ENCODE results near the gene RGS7.
"Not testable (repeated sequence)": the region's sequence is repeated elsewhere in the genome, so short reads cannot be mapped to it uniquely, and the experiment has no call there.

The RGS7 gene

DNA sequence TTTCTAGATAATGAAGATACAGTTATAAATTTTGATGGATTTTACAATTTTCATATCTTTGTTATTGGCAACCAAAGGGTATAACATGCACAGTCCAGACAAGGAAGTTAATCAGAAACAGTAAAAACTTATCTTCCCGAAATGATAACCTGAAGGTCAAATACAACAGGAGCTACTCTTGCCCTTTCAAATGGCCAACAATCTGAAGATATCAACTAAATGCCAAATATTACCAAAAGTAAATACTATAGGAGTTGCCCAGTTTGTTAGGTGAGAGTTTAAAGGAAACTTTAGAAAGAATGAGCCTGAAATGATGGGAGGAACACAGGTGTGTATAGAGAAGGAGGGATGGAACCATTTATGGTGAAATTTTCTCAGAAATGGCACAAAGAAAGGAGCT, 153.2 kb downstream of the RGS7 start:
- FAIRE-seq: no peak

DNA sequence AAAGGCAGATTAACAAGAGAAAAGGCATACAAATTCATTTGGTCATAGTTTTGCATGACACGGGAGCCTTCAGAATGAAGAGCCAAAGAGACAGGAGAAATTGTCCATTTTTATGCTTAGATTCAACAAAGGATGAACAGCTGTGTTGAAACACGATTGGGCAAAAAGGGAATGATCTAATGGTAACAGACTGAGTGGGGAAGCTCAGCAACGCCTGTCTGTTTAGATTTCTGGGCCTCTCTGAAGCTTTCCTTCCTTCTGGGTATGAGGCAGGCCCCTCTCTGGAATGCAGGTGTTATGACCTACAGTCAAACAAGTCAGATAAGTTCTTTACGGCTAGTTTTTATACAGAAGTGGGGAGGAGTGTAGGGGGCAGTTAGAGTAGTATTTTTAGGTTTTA, 154.6 kb downstream of the RGS7 start:
- no peak for FAIRE-seq

DNA sequence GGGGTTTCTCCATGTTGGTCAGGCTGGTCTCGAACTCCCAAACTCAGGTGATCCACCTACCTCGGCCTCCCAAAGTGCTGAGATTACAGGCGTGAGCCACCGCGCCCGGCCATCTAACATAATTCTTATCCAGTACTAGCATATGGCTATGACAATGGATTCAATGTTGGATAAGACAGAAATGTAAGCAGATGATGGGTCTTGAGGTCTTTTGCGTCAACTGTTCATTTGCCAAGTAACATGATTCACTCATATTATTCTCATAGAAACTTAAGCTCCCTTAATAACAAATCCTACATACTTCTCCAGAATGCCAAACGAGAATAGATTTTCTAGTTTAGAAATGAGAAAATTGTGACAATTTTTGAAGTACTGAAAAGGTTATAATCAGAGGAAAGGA, 170.3 kb downstream of the RGS7 start:
- no peak for FAIRE-seq

DNA sequence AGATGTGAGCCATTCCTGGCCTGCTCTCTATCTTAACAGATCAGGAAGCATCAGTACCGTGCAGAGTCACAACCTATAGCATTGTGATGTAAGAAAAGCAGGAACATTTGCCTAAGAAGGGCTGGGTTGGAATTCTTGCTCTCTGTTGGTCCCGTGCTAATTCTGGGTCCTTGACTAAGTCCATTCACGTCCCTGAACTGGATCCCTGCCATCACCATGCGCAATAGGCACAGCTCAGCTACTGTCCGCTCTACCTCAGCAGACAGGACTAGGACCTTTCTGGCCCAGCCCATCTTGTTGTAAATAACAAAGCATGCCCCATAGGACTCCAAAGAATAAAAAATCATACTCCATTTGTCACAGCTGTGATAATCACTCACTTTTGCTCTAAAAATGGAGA, 175.0 kb downstream of the RGS7 start:
- FAIRE-seq: no peak

DNA sequence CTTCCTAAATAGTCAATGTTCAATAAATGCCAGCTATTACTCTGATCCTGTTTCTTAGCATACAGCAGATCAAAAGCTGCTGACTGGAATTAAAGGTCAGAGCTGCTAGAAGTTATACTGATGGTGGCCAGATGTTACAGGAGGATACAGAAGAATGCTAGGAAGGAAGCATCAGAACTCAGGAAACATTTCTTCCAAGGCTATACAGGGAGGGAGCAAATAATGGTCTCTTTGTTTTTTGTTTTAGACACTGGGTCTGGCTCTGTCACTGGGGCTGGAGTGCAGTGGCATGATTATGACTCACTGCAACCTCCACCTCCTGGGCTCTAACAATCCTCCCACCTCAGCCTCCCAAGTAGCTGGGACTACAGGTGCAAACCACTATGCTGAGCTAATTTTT, 175.5 kb downstream of the RGS7 start:
- no peak for FAIRE-seq

DNA sequence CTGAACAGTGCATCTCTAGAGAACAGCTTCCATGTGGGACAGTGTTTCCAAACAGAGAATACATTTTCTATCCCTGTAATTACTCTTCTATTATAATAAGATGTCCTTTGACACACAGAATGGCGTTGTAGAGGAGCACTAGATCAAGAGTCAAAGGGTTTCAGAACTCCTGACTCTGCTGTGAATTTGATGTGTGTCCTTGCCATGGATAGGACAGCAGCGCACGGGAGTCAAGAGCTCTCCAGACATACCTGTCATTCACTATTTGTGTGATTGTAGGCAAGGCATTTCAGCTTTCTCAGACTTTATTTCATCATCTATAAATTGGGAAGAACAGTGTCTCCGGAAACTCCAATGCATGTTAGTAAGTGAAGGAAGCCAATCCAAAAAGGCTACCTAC, 176.4 kb downstream of the RGS7 start:
- no peak for FAIRE-seq

DNA sequence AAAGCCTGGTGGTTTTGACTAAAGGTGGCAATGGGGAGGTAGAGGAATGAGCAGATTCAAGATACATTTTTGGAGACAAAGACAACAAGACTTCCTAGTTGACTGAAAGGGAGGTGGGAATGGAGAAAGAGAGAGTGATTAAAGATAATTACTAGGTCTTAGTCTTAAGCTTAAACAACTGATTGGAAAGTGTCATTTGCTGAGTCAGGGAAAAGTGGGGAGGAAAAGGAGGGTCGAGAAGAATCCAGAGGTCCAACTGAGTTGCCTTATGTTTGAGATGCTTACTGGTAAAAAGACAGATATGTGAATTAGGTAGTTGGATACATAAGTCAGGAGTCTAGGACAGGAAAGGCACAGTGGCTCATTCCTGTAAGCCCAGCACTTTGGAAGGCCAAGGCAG, 179.3 kb downstream of the RGS7 start:
- FAIRE-seq: no peak

DNA sequence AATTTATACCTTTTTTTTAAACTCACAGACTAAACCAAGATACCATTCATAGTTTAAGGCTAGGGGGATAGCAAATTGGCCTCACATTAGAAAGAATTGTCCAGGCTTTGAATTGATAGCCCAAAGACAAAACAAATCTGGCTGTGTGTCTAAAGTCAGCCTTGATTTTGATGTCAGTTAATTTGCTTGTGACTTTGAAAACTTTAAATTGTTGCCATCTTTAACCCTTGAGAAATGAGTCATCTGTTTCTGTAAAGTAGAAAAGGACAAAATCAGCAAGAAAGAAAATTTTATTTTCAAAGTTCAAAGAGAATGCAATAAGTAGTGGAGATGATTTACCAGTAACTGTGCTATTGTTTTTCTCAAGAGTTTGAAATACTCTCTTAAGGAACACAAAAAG, 184.5 kb downstream of the RGS7 start:
- FAIRE-seq: no peak

DNA sequence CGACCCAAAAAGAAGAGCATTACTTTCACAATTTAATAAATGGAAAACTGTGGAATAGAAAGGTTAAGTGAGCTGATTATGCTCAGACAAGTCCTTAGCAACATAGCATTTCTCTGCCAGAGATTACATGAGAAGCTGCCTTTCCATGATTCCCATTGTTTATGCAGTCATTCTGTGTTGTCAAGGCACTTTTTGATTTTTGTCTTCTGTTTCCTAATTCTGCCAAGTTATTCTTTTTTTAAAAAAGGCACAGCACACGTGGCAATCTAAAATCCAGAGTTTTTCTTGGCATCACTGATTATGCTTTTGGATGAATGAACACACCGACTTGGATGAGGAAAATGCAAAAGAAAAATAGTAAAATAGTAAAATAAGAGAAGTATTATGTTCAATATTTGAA, 185.0 kb downstream of the RGS7 start:
- no peak for FAIRE-seq

DNA sequence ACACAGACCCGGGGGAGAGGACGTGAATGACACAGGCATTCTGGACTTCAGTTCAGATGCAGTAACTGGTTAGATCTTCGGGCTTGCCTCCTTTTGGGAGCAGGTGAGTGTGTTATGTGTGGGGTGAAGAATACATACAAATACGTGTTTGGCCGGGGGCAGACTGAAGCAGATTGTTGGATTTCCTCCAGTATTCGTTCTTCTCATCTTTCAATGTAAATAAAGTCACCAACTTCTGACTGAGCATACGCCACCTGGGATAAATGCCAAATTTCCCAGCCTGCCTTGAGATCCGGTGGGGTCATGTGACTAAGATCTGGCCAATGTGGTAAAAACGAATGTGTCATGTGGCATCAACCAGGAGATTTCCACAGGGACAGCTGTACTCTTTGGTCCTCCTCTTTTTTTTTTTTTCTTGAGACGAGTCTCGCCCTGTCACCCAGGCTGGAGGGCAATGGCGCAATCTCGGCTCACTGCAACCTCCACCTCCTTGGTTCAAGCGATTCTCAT, 189.8 kb downstream of the RGS7 start:
- FAIRE-seq: no peak

DNA sequence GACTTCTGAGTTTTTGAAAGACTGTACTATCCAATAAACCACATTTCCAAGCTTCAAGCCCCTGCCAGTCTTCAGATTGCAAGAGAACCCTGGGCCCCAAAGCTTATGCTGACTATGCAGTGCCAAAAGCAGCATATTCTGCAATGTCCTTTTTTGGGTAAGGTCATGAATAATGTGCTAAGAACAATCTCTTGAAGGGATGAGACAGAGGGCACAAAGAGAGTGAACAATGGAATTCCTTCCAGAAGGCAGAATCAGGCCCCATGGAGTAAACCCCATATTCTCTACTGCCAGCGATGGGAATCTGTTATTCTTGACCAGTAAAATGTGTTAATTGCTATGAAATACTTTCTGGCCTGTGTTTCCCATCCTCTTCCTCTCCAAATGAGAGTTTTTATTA, 190.4 kb downstream of the RGS7 start:
- no peak for FAIRE-seq

DNA sequence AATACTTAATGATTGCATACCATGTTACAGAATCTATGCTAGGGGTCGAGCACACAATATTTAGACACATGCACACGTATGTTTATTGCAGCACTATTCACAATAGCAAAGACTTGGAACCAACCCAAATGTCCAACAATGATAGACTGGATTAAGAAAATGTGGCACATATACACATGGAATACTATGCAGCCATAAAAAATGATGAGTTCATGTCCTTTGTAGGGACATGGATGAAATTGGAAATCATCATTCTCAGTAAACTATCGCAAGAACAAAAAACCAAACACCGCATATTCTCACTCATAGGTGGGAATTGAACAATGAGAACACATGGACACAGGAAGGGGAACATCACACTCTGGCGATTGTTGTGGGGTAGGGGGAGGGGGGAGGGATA, 191.7 kb downstream of the RGS7 start:
- FAIRE-seq: not testable (repeated sequence)

DNA sequence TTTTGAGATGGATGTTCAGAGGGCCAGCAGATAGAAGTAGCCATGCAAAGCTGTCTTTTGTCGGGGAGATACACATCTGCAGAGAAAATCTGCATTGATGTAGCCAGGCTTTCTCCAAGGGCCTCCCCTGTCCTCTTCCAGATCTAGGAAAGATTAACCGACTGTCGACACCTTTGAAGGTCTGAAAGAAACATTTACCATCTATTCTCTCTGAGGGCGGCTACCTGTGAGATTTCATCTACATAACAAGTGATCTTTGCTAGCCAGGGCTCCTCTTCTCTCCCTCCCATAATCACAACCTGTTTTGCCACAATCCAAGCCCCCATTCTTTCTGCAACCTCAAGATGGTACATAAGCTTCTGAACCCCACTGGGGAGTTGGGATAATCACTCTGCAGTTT, 193.6 kb downstream of the RGS7 start:
- FAIRE-seq: no peak

DNA sequence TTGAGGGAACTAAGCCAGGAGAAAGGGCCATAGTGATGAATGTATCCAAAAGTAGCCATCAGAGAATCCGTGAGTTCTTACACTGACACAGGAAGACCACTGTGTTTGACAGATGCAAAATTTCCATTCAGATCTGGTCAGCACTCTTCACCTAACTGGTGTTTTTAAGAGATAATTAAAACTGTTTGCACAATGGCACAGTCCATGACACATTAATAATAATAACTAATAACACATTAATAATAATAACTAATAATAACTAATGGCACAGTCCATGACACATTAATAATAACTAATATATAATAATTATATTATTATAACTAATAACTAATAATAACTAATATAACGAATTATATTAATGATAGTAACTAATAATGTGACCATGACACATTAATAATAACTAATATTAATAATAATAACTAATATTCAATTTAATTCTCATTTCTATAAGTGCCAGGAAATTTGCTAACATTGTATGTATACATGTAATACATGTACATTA, 195.8 kb downstream of the RGS7 start:
- FAIRE-seq: peak; percentile 93

DNA sequence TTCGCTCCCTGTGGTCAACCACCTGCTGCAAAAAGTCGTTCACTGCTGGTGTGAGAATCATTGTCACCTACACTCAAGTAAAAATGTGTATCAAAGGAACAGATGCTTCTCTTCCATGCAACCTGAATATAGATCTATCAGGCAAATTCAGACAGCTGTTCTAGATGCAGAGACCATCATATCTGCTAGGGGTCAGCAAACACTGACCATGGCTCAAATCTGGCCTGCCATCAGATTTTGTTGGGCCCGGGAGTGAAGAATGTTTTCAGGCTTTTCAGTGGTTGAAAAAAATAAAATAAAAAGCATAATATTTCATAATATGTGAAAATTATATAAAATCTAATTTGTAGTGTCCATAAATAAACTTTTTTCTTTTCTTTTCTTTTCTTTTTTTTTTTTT, 199.6 kb downstream of the RGS7 start:
- FAIRE-seq: no peak

DNA sequence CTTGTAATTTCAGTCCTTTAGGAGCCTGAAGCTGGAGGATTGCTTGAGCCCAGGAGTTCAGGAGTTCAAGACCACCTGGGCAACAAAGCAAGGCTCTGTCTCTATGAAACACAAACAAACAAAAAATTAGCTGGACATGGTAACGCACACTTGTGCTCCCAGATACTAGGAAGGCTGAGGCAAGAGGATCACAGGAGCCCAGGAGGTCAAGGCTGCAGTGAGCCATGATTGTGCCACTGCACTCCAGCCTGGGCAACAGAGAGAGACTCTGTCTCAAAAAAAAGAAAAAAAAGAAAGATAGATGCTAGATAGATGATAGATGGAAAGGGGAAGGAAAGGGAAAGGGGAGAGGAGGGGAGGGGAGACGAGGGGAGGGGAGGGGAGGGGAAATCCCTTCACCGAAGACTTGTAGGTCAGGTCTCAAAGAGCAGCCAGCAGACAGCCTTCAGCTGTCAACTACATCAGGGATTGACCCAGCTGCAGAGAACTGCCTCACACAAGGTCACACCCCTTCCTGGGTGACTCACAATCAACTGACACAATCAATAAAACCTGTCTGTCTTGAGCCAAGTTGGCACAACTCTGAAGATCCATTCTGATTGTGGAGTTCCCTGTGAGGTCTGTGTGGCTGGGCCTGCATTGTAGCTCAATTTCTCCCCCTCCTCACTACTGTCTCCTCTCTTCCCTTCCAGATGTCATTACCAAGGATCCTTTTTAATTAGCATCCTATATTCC, 200.6 kb downstream of the RGS7 start:
- no peak for FAIRE-seq

DNA sequence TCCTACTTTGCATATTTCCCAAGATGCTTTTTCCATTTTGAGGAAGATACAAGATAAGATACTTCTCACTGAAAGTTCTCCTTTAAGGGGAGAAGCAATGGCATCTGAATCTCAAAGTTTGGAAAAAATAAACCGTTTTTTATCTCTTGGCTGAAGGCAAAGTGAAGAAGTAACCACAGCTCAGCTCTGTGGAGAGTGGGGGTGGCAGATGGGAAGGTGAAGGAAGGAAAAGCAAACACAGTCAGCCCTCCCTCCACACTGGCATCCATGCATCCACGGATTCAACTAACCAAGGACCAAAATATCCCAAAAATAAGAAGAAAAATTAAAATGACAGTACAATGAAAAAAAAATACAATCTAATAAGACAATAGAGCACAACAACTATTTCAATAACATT, 211.1 kb downstream of the RGS7 start:
- no peak for FAIRE-seq

DNA sequence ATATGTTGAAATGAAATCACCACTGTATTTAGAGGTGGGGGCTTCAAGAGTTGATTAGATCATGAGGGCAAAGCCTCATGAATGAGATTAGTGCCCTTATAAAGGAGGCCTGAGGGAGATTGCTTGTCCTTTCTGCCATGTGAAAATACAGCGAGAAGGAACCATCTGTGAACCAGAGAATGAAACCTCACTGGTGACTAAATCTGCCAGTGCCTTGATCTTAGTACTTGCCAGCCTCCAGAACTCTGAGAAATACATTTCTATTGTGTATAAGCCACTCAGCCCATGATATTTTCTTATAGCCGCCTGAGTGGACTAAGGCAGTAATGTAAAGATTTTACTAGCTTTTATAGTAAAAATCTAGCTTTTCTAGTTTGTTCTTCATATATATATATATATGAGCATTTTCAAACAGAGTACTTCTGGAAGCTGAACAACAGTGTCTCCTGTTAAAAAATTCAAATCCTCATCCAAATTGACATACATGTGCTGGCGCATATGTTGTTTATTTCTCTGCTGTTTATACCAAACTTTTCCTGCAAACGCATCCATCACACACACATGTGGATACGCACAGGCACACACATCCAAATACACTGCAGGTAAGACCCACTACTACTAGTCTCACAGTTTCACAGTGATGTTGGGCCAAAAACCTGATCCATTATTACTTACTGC, 213.1 kb downstream of the RGS7 start:
- FAIRE-seq: no peak

DNA sequence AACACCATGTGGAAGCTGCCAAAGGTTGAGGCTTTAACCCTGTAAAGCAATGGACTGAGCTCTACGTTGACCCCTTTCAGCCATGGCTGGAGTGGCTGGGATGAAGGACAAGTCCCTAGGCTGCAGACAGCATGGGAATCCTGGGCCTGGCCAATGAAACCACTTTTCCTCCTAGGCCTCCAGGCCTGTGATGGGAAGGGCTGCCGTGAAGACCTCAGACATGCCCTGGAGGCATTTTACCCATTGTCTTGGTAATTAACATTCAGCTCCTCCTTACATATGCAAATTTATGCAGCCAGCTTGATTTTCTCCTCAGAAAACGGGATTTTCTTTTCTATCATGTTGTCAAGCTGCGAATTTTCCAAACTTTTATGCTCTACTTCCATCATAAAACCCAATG, 214.5 kb downstream of the RGS7 start:
- FAIRE-seq: no peak

DNA sequence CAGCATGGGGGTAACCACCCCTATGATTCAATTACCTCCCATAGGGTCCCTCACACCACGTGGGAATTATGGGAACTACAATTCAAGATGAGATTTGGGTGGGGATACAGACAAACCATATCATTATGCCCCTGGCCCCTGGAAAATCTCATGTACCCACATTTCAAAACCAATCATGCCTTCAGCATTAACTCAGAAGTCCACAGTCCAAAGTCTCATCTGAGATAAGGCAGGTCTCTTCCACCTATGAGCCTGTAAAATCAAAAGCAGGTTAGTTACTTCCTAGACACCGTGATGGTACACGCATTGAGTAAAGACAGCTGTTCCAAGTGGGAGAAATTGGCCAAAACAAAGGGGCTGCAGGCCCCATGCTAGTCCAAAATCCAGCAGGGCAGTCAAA, 215.4 kb downstream of the RGS7 start:
- FAIRE-seq: not testable (repeated sequence)

DNA sequence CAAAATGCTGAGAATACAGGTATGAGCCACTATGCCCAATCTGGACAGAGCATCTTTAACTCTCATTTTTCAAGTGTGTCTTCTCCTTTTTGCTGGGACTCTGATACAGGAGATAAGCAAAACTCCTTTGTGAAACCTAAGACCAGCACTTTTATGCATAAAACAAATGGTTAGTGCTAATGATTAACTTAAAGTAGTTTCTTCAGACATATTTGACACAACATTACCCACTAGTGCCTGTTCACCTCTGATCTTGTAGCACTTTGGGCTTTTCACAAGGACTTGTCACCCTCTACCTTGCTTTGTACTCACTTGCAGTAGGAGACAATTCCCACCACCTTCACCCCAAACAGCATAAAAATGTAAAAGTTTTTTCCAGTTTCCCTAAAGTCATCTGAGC, 216.3 kb downstream of the RGS7 start:
- no peak for FAIRE-seq

DNA sequence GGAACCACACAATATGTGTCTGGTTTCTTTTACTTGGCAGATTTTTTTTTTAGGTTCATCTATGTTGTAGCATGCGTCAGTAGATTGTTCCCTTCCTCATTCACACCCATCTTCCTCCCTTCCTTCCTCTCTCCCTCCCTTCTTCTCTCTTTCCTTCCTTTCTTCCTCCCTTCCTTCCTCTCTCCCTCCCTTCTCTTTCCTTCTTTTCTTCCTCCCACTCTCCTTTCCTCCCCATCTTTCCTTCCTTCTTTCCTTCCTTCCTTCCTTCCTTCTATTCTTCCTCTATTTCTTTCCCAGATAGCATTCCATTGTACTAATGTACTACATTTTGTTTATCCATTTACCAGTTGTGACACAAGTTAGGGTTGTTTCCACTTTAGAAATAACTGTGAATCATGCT, 218.0 kb downstream of the RGS7 start:
- no peak for FAIRE-seq

DNA sequence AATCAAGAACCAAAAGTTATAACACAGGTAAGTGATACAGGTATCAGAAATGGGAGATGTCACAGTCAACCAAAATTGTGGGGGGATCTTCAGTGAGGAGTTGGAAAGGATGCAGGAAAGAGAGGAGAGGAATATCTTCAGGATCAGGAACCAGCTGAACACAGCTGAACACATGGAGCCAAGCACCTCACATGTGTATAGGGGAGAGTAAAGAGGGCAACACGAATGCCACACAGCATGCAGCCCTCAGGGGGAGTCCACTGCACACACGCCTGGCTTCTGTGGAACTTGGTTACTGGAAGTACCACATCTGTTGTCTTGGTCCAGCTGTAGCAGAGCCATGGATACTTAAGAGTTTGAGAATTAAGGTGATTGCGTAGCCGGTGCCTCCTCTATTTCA, 218.8 kb downstream of the RGS7 start:
- FAIRE-seq: no peak

DNA sequence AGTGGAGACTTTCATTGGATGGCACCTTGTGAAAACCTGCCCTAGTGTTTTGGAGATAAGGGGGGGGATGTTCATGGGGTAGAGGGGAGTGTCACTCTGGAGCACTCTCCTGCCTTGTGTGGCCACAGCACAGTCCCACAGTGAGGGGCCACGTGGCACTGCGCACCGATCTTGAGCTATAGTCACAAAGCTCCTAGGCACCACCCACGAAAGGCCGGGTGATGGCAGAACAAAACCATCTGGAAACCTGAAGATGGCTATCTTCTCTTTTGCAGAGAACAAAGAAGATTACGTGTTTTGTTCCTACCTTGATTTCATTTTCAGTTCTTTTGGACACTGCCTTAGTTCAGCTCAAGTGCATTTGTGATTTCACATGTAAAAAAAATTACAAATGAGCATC, 220.6 kb downstream of the RGS7 start:
- no peak for FAIRE-seq
